HL-60 (cell line): ENCODE results near the gene INTS7.

Experiments
- DNase-seq, 2 experiments: peaks; one replicate each; pipeline ENCODE4 v3.0.0-alpha.2; 2010 to 2020; ENCODE audit warnings: low read depth in 1 of 2, low spot score in 1 of 2
- H3K27ac ChIP-seq: fragments of 250-450 bp; sonication (Bioruptor Pico); replicated peaks from 2 replicates; pipeline ENCODE4 v1.5.1; 2020; ENCODE audit warnings: mild to moderate bottlenecking, moderate library complexity
- H3K27me3 ChIP-seq: fragments of 250-450 bp; sonication (Bioruptor Pico); 2 replicates; pipeline ENCODE4 v1.5.1; 2021; ENCODE audit warnings: mild to moderate bottlenecking, moderate library complexity; ENCODE audit not compliant: insufficient read depth, poor library complexity, severe bottlenecking
- H3K4me3 ChIP-seq: replicated peaks from 2 replicates; pipeline ENCODE4 v1.5.1; 2011; ENCODE audit warnings: mild to moderate bottlenecking, control low read depth, low read length; ENCODE audit not compliant: insufficient read depth
- GABPA ChIP-seq: IDR thresholded peaks from 2 replicates; pipeline ENCODE4 v1.6.1; 2012; ENCODE audit warnings: low read depth
- POLR2AphosphoS5 ChIP-seq: IDR thresholded peaks from 2 replicates; pipeline ENCODE4 v1.6.1; 2012; ENCODE audit warnings: low read depth
- SPI1 ChIP-seq: IDR thresholded peaks from 2 replicates; pipeline ENCODE4 v1.6.1; 2012; ENCODE audit warnings: low read depth, mild to moderate bottlenecking, borderline replicate concordance
- TF ChIP-seq, protein P1 (sequence below): IDR thresholded peaks from 2 replicates; pipeline ENCODE4 v1.6.1; 2012; ENCODE audit warnings: low read depth; ENCODE audit not compliant: insufficient replicate concordance
- TF ChIP-seq, protein P2 (sequence below): IDR thresholded peaks from one replicate; pipeline ENCODE4 v1.5.1; 2011; ENCODE audit warnings: low read length, control low read depth, inconsistent platforms; ENCODE audit not compliant: insufficient read depth

INTS7 gene

DNA sequence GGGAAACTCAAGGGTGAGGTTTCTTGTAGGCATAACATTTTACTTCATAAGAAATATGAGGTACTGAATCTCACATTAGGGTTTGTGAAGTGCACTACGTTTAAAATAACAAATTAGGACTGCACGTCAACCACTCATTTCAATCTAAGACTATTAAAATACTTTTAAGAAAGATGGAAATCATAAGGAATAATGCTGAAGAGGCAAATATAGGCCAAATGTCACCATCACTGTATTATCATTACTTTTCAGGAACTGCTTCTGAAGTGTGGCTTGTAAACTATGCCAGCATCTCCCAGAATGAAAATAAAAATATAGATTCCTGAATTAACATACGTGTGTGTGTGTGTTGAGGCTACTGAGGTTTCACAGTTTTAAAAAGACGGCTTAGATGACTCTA, 56.8 kb downstream of the INTS7 start:
- H3K27ac ChIP-seq = no peak overlapping the region
- TF ChIP-seq SPI1 = no peak
- no peak for TF ChIP-seq POLR2AphosphoS5
- TF ChIP-seq GABPA = no peak
- TF ChIP-seq, protein P1, sequence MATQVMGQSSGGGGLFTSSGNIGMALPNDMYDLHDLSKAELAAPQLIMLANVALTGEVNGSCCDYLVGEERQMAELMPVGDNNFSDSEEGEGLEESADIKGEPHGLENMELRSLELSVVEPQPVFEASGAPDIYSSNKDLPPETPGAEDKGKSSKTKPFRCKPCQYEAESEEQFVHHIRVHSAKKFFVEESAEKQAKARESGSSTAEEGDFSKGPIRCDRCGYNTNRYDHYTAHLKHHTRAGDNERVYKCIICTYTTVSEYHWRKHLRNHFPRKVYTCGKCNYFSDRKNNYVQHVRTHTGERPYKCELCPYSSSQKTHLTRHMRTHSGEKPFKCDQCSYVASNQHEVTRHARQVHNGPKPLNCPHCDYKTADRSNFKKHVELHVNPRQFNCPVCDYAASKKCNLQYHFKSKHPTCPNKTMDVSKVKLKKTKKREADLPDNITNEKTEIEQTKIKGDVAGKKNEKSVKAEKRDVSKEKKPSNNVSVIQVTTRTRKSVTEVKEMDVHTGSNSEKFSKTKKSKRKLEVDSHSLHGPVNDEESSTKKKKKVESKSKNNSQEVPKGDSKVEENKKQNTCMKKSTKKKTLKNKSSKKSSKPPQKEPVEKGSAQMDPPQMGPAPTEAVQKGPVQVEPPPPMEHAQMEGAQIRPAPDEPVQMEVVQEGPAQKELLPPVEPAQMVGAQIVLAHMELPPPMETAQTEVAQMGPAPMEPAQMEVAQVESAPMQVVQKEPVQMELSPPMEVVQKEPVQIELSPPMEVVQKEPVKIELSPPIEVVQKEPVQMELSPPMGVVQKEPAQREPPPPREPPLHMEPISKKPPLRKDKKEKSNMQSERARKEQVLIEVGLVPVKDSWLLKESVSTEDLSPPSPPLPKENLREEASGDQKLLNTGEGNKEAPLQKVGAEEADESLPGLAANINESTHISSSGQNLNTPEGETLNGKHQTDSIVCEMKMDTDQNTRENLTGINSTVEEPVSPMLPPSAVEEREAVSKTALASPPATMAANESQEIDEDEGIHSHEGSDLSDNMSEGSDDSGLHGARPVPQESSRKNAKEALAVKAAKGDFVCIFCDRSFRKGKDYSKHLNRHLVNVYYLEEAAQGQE = no peak
- TF ChIP-seq, protein P2, sequence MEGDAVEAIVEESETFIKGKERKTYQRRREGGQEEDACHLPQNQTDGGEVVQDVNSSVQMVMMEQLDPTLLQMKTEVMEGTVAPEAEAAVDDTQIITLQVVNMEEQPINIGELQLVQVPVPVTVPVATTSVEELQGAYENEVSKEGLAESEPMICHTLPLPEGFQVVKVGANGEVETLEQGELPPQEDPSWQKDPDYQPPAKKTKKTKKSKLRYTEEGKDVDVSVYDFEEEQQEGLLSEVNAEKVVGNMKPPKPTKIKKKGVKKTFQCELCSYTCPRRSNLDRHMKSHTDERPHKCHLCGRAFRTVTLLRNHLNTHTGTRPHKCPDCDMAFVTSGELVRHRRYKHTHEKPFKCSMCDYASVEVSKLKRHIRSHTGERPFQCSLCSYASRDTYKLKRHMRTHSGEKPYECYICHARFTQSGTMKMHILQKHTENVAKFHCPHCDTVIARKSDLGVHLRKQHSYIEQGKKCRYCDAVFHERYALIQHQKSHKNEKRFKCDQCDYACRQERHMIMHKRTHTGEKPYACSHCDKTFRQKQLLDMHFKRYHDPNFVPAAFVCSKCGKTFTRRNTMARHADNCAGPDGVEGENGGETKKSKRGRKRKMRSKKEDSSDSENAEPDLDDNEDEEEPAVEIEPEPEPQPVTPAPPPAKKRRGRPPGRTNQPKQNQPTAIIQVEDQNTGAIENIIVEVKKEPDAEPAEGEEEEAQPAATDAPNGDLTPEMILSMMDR = no peak
- no peak for DNase-seq
- H3K27me3 ChIP-seq = no peaks in the 10 kb centered on the region
- no peak overlapping the region for H3K4me3 ChIP-seq

DNA sequence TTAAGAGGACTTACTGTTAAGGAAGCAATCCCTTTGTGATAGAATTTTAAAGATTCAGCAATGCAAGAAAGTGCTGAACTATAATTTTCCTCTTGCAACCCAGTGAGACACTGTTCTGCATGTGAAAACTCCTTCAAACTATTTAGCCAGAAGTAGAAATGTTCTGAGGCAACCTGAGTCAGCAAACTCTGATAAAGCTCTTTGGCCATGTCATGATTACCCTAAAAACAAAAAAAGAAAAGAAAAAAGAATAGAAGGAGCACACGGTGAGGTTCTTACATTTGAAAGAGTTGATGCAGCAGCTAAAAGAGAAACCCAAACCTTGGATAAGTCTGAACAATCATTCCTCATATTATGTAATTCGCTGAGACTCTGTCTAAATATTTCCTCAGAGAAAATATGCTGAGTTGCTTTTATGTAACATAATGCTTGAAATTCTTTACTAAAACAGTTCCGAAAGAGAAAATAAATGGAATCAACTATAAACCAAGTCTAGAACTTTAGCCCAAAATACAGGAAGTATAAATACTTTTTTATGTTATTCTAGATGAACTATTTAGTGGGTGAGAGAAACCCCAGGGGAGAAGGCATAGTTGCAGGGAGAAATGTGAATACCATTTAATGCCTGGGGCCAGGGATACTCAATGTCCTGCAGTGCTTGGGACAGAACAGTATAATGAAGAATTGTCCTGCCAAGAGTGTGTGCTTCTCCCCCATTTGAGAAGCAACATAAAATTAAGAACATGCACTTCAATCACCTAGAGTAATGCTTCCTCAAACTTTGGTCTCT, 60.0 kb downstream of the INTS7 start:
- no peak for DNase-seq
- H3K27ac ChIP-seq = no peak overlapping the region
- TF ChIP-seq SPI1 (no peak), POLR2AphosphoS5 (no peak), GABPA (no peak)
- TF ChIP-seq, protein P1 = no peak
- TF ChIP-seq, protein P2 = no peak
- H3K4me3 ChIP-seq = no peak overlapping the region
- H3K27me3 ChIP-seq = no peaks in the 10 kb centered on the region

DNA sequence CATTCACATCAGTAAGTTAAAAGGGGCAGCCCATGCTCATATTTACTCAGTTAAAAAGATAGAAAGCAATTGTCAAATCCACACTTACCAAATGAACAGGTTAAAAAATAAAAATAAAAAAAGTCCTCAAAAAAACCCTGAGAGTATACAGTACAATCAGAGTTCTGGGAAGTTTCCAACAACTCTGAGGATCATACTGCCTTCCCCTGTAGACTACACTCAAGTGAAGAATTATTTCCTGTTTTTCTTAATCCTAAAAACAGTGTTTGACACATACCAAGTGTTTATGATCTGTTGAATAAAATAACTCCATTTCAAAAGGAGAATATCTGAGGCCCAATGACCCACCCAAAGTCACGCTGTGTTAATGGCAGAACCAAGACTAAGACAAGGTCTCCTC, 61.8 kb downstream of the INTS7 start:
- Histone ChIP-seq H3K27ac (no peak overlapping the region), H3K4me3 (no peak overlapping the region), H3K27me3 (no peaks in the 10 kb centered on the region)
- no peak for DNase-seq
- TF ChIP-seq POLR2AphosphoS5 = no peak
- no peak for TF ChIP-seq GABPA
- TF ChIP-seq, protein P1 = no peak
- TF ChIP-seq, protein P2 = no peak
- TF ChIP-seq SPI1 = no peak
